Upper lobe of left lung (tissue), 6 donors: ENCODE results near the gene GRIN2A. TPM values are rescaled to one million over a fixed set of nuclear protein-coding genes. Genes with fewer than 3 reads are reported as not detected.

Experiments used
- ATAC-seq, 2 donors: fragments of 200-7000 bp; cut with Tn5 transposase; one replicate each; pipeline ENCODE4 v1.9.1; 2022; ENCODE audit warnings: mild to moderate bottlenecking in 2 of 2, moderate library complexity in 2 of 2; ENCODE audit not compliant: low FRiP score in 2 of 2
- DNase-seq, 2 donors: peaks; one replicate each; pipeline ENCODE4 v3.0.0-alpha.2; 2019 to 2020
- H3K27ac ChIP-seq, 4 donors: fragments of 200-600 bp; sonication (generic); one replicate each; pipeline ENCODE4 v1.5.1; 2016 to 2019
- H3K27me3 ChIP-seq, 4 donors: fragments of 200-600 bp; sonication (generic); one replicate each; pipeline ENCODE4 v1.5.1; 2017 to 2019
- H3K36me3 ChIP-seq, 4 donors: fragments of 200-600 bp; sonication (generic); one replicate each; pipeline ENCODE4 v1.5.1; 2016 to 2019
- H3K4me1 ChIP-seq, 4 donors: fragments of 200-600 bp; sonication (generic); one replicate each; pipeline ENCODE4 v1.5.1; 2018 to 2019
- H3K4me3 ChIP-seq, 4 donors: fragments of 200-600 bp; sonication (generic); one replicate each; pipeline ENCODE4 v1.5.1; 2017 to 2019; ENCODE audit warnings: mild to moderate bottlenecking in 2 of 4, moderate library complexity in 1 of 4
- H3K9me3 ChIP-seq, 4 donors: fragments of 200-600 bp; sonication (generic); one replicate each; pipeline ENCODE4 v1.5.1; 2018 to 2019
- CTCF ChIP-seq, 6 experiments: fragments of 450-650 bp in 4 of 6; fragments of 200-600 bp in 2 of 6; sonication (generic) in 2 of 6; IDR thresholded peaks; one replicate each; pipeline ENCODE4 v1.5.1; 2016 to 2019; ENCODE audit warnings: antibody characterized with exemption in 6 of 6
- EP300 ChIP-seq, 4 donors: sonication (generic); formaldehyde crosslinking; IDR thresholded peaks; one replicate each; pipeline ENCODE4 v1.5.1; 2017; ENCODE audit warnings: antibody characterized with exemption in 4 of 4, control low read depth in 2 of 4
- POLR2A ChIP-seq, 4 donors: fragments of 450-650 bp; IDR thresholded peaks; one replicate each; pipeline ENCODE4 v1.5.1; 2016 to 2017; ENCODE audit warnings: antibody characterized with exemption in 4 of 4, mild to moderate bottlenecking in 2 of 4
- POLR2AphosphoS5 ChIP-seq, 2 donors: sonication (generic); formaldehyde crosslinking; IDR thresholded peaks; one replicate each; pipeline ENCODE4 v1.5.1; 2017; ENCODE audit warnings: antibody characterized with exemption in 2 of 2
- WGBS, 2 donors: methylation state at CpG; one replicate each; pipeline ENCODE4 v1.1.5; 2017 to 2018; 5-methylcytosine and 5-hydroxymethylcytosine counted together
- total RNA-seq, 6 donors: library from RNA; depleted of rRNA in 4 of 6; stranded (reverse); fragments of >200 nt in 4 of 6; gene quantifications; one replicate each; pipeline versions ENCODE4 v1.1.0 to v1.2.1, GENCODE V29; 2016 to 2021
- donor health status: DM: no; HTN: no; CAD: no; lungs with moderate emphysema.
- donor health status: DM: no; HTN: yes; CAD: no; lungs with severe emphysema.

The GRIN2A gene
- total RNA-seq, 6 donors from 2014 or later, result 0.11 to 0.57 (median 0.30) TPM; not detected in 3

- DNase-seq (no peak), ATAC-seq (no peak)
- H3K36me3 ChIP-seq, result no peaks in the 10 kb centered on the region
- peaks cover 3 to 9% (median 4%) of the 10 kb centered on the region in 4 donors for H3K4me1 ChIP-seq
- 67 to 79% methylated on average over 1 of the region's 1 CpG for WGBS, 2 donors
- no peak overlapping the region for H3K4me3 ChIP-seq
- H3K27ac ChIP-seq, result no peak overlapping the region
- H3K9me3 ChIP-seq, result no peaks in the 10 kb centered on the region
- no peaks in the 10 kb centered on the region for H3K27me3 ChIP-seq
- no peak for TF ChIP-seq POLR2A (IDR thresholded peaks at IDR 0.05)
These were observed 100.9 kb downstream of the GRIN2A start for GRCh38 chr16:10081201-10081940.

- H3K4me1 ChIP-seq, result peaks cover 3 to 9% (median 4%) of the 10 kb centered on the region in 4 donors
- ATAC-seq (peak; percentile 13 to 77), DNase-seq (no peak)
- H3K36me3 ChIP-seq, result no peaks in the 10 kb centered on the region
- H3K27ac ChIP-seq, result no peak overlapping the region
- TF ChIP-seq CTCF (IDR thresholded peaks at IDR 0.05) (no peak), EP300 (IDR thresholded peaks at IDR 0.05) (no peak), POLR2A (IDR thresholded peaks at IDR 0.05) (no peak), POLR2AphosphoS5 (IDR thresholded peaks at IDR 0.05) (no peak)
- 20 to 31% methylated on average over 7 to 9 of the region's 9 CpGs for WGBS, 2 donors
- no peaks in the 10 kb centered on the region for H3K9me3 ChIP-seq
- no peak overlapping the region for H3K4me3 ChIP-seq
- no peaks in the 10 kb centered on the region for H3K27me3 ChIP-seq
These were observed 102.0 kb downstream of the GRIN2A start for GRCh38 chr16:10080051-10080772.

- 63 to 72% methylated on average over 5 to 7 of the region's 7 CpGs for WGBS, 2 donors
- no peak for ATAC-seq
These were observed 103.7 kb downstream of the GRIN2A start for GRCh38 chr16:10078541-10078949.

GRCh38 chr16:10077861-10078260 is 104.4 kb downstream of the GRIN2A start:
- no peak for DNase-seq
- TF ChIP-seq CTCF (IDR thresholded peaks at IDR 0.05) (no peak), POLR2A (IDR thresholded peaks at IDR 0.05) (no peak), EP300 (IDR thresholded peaks at IDR 0.05) (no peak), POLR2AphosphoS5 (IDR thresholded peaks at IDR 0.05) (no peak)
- Histone ChIP-seq H3K9me3 (no peaks in the 10 kb centered on the region), H3K4me3 (no peak overlapping the region), H3K27ac (no peak overlapping the region), H3K4me1 (peaks cover 3 to 9% (median 4%) of the 10 kb centered on the region in 4 donors), H3K36me3 (no peaks in the 10 kb centered on the region), H3K27me3 (no peaks in the 10 kb centered on the region)
- ATAC-seq, result no peak
- WGBS, 2 donors, result 90 to 93% methylated on average over 6 of the region's 6 CpGs

More at GRCh38 chr16:10078541-10078949, 103.7 kb downstream of the GRIN2A start:
- Histone ChIP-seq H3K9me3 (no peaks in the 10 kb centered on the region), H3K4me3 (no peak overlapping the region), H3K27me3 (no peaks in the 10 kb centered on the region), H3K27ac (no peak overlapping the region), H3K4me1 (peaks cover 3 to 9% (median 4%) of the 10 kb centered on the region in 4 donors), H3K36me3 (no peaks in the 10 kb centered on the region)
- peak in 1 of 2 donors; percentile 2 for DNase-seq
- TF ChIP-seq POLR2AphosphoS5 (IDR thresholded peaks at IDR 0.05), result no peak
- TF ChIP-seq CTCF (IDR thresholded peaks at IDR 0.05), result no peak
- no peak for TF ChIP-seq POLR2A (IDR thresholded peaks at IDR 0.05)

GRCh38 chr16:10076037-10076436 is 106.2 kb downstream of the GRIN2A start:
- H3K9me3 ChIP-seq, result no peaks in the 10 kb centered on the region
- no peaks in the 10 kb centered on the region for H3K27me3 ChIP-seq
- H3K36me3 ChIP-seq, result no peaks in the 10 kb centered on the region
- no peak overlapping the region for H3K4me3 ChIP-seq
- peaks cover 3 to 9% (median 4%) of the 10 kb centered on the region in 4 donors for H3K4me1 ChIP-seq
- no peak overlapping the region for H3K27ac ChIP-seq
- ATAC-seq (no peak), DNase-seq (no peak)
- 92 to 93% methylated on average over 5 of the region's 5 CpGs for WGBS, 2 donors
- TF ChIP-seq POLR2AphosphoS5 (IDR thresholded peaks at IDR 0.05), result no peak
- TF ChIP-seq CTCF (IDR thresholded peaks at IDR 0.05), result no peak
- no peak for TF ChIP-seq EP300 (IDR thresholded peaks at IDR 0.05)
- TF ChIP-seq POLR2A (IDR thresholded peaks at IDR 0.05), result no peak
